GM18873 (cell line): ENCODE measurements around the gene NCAPG2.

Experiments used
- ATAC-seq: cut with Tn5 transposase; IDR thresholded peaks from one replicate; pipeline ENCODE4 v1.9.1; 2021; ENCODE audit warnings: mild to moderate bottlenecking, moderate library complexity, moderate number of reproducible peaks; ENCODE audit not compliant: unreplicated experiment, low FRiP score

The NCAPG2 gene

DNA sequence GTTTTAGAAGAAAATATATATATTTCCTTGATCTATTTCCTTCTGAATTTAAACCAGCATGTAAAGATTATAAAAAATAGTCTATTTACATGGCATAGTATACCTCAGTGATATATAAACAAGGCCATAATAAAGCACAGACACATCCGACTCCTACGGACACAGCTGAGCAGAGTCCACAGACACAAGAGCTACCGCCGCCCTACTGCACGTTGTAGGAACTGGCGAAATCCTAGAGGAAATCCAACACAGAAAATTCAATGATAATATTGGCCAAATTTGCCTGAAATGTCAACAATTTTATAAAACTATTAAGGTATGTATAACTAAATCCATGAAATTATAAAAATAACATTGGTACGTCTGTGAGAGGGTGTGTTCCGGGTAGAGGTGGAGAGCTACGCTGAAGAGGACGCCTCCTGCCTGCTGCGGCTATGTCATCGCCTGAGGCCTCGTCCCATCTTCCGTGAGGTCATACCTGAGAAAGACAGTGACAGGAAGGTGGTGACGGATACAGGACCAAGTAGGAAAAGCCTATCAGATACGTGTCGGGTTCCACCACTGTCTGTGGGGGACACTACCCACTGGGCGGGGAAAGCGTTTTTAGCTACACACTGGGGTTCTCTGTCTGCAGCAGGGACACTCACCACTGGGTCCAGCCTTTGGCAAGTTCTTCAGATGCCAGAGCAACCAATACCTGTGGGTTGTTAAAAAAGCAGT lies 29.3 kb upstream of the NCAPG2 start:
- no peak for ATAC-seq

- no peak for ATAC-seq
Measured at GRCh38 chr7:158733220-158733519, 28.6 kb upstream of the NCAPG2 start.

DNA sequence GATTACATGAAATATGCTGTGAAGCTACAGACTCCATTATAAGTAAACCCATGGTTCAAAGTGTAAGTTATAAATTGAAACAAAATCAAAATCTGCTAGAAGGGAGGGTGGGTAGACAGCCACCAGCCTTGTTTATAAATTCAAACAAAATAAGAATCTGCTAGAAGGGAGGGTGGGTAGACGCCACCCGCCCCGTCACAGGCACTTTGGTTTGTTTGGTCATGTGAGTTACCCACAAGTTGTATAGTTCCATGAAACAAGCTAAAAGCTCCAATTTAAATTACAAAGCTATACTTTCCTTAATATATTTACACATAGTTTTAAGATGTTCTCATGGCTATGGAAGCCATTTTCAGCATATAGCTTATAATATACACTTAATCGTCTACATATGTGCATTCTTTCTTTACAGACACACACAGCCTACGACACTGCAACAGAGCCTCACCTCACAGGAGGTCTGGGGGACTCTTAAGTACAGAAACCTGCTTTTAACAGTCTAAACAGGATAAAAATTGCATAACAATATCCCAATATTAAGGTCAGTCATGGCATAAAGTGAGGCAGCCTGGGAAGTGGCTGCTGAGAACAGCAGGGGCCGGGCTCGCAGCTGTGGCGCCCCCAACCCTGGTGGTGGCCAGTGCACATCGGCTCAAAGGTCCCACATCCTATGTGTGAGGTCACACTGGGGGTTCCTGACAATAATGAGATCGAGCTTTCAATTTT lies 28.1 kb upstream of the NCAPG2 start:
- no peak for ATAC-seq

GRCh38 chr7:158731761-158732160 lies 27.2 kb upstream of the NCAPG2 start:
- no peak for ATAC-seq

DNA sequence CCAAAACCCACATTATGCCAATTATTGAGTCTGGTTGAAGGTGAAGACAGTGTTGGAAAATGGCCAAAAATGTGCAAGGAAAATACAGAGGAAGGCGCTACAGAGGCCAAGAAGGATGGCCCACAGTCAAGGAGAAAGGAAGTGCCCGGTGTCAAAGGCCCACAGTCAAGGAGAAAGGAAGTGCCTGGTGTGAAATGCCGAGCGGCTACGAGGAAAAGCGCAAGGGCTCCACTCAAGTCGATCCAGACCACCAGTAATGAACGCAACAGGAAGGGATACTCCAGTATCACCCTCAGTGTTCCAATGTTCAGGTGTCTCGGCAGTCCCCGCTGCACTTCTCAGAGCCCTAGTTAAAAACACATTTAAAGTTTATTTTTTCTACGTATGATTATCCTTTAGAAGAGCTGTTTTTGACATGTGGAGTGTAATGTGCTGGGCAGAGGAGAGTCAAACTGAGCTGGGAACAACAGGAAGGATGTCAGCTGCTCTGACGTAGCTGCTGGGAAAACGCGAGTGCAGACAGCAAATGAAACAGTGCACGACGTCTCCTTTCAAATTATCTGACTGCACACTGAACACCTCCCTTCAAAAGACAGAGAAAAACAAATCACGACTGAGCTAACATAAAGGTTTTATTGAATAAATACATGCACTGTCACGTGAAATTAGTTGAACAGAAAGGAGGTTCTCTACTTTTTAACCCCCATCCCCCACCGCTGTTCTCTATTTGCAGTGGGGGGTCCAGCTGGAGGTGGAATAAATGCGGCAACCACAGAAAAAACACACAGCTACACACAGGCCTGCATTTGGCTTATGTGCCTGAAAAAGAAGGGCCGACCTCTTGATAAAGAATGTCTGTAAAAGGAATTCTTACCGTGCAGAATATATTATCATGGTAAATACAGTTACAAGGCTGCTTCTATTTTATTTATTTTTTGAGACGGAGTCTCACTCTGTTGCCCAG lies 26.1 kb upstream of the NCAPG2 start:
- ATAC-seq: no peak

DNA sequence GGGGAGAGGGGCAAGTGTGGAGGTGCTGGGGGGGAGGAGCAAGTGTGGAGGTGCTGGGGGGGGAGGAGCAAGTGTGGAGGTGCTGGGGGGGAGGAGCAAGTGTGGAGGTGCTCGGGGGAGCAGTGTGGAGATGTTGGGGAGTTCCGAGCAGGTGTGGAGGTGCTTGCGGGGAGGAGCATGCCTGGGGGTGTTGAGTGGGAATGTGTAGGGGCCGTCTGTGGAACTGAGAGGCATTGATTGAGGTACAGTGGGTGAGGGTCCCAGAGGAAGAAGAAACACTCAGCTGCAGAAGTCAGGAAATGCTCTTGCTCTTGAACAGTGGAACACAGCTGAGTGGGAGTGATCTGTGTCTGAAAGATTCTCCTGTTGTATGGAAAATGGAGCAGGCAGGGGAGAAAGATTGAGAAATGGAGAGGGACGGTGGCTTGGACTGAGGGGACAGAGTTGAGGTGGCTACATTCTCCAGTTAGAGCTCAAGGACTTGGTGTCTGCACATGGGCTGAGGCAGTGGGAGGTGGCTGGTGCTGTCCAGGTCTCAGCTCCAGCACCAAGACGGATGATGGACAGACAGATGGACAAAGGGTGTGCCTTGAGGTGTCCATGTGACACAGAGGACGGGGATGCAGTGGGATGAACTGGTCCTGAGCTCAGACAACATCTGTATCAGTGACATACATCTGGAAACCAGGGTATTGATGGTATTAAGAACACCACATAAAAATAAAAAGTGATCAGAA lies 25.2 kb upstream of the NCAPG2 start:
- no peak for ATAC-seq

GRCh38 chr7:158728911-158729645 lies 24.5 kb upstream of the NCAPG2 start:
- no peak for ATAC-seq

DNA sequence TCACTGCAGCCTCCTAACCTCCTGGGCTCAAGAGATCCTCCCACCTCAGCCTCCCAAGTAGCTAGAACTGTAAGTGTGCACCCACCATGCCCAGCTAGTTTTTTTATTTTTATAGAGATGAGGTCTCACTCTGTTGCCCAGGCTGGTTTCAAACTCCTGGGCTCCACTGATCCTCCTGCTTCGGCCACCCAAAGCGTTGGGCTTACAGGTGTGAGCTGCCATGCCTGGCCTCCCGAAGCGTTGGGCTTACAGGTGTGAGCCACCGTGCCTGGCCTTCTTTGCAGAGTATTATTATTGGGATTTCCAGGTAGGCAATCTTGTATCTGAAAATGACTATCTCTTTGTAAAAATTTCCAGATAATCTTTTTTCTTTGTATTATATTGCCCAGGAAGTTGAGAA lies 23.1 kb upstream of the NCAPG2 start:
- ATAC-seq: no peak

DNA sequence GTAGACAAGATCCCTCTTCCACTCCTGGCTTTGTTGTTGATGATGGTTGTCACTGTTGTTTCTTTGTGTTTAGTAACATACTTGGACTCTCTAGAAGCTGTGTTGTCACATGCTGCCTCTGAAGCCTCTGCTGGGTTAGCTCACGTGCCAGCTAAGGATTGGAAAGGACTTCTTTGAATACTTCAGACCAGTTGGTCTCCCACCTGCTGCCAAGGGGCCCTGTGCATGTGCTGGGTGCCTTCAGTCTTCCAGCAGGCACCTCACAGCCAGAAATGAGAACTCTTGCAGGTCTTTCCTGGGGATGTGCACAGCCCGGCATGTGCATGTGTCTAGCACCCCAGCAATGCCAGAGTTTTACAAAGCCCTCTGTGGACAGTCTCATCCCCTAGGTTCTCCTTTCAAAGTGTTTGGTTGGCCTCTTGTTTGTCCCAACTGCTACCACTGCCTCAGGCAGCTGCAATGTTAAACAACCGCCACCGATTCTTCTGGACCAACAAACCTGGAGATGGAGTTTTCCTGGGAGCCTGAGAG lies 21.7 kb upstream of the NCAPG2 start:
- ATAC-seq: no peak

- ATAC-seq: no peak
Measured at GRCh38 chr7:158725506-158725800, 20.8 kb upstream of the NCAPG2 start.

DNA sequence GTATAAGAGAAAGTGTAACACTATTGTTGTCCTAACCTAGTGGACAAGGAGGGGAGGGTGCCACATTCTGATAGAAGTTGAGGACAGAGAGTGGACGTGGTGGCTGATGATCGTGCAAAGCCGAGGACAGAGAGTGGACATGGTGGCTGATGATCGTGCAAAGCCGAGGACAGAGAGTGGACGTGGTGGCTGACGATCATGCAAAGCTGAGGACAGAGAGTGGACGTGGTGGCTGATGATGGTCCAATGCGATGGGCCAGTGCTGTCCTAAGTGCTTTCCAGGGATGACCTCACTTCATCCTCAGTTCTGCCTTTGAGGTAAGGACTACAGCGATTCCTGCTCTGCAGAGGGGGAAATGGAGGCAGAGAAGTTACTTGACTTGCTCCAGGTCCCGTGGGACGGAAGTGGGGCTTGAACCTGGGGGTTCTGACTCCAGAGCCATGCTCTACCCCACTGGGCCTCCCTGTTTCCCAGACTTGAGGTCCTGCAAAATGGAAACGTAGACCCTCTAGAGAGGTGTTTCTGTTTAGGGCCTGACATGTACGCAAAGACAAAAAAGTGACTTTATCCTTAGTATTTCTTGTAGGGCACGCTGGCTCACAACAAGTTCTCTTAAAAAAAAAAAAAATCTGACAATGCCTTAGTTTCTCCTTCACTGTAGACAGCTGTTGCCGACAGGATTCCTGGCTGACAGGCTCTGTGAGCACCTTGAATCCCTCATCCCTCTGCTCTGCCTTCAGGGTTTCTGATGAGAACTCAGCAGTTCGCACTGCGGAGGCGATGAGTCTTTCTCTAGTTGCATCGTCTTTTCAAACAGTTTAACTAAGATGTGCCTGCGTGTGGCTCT lies 20.3 kb upstream of the NCAPG2 start:
- ATAC-seq: no peak

GRCh38 chr7:158723714-158724385 lies 19.2 kb upstream of the NCAPG2 start:
- ATAC-seq: no peak

DNA sequence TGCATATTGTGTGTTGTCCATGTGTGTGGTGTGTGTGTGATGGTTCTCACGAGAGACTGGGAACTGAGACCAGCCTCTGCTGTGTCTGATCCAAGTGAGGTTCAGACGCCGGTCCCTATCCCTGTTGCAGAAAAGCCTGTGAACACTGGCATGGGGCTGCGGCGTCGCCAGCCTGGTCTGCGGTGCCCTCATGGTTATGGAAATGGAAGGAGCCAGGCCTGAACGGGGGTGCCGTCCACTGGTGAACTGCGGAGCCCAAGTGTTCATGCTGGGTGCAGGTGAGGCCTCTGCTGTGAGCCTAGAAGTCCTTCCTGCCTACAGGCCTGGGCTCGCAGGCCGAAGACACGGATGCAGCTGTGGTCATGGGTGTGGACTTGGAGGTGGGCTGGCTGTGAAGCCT lies 18.7 kb upstream of the NCAPG2 start:
- no peak for ATAC-seq

- ATAC-seq: no peak
Measured at GRCh38 chr7:158722574-158723237, 18.1 kb upstream of the NCAPG2 start.

GRCh38 chr7:158720112-158720511 lies 15.5 kb upstream of the NCAPG2 start:
- no peak for ATAC-seq

- ATAC-seq: no peak
Measured at GRCh38 chr7:158716802-158717201, 12.2 kb upstream of the NCAPG2 start.

DNA sequence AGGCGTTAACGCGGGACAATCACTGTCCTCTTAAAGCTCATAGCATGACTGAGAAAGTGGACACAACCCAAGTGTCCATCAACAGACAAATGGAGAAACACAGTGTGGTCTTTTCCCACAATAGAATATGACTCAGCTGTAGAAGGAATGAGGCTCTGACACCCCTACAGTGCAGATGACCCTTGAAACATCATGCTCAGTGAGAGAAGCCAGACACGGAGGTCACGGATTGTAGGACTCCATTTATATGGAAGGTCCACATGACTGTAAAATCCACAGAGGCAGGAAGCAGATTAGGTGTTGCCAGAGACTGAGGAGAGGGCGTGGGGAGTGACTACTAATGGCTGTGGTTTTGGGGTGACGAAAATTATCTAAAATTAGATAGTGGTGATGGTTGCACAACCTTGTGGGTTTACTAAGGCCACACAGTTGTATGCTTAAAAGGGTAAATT lies 6.1 kb upstream of the NCAPG2 start:
- no peak for ATAC-seq

DNA sequence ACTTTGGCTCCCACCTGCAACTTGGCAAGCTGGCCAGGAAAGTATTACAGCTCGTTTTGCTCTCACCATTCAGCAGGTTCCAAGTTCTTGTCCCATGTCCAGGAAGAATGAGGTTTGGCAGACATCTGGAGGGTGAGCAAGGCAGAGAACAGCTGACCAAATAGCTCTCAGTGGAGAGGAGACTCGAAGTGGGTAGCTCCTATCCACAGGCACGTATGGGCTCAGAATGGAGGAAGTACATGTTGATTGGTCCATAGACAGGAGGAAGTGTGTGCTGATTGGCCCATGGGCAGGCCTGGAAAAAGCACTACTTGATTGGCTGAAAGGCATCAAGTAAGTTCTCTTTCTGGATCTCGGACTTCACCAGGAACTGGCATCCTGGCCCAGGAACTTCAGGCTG lies 3.0 kb upstream of the NCAPG2 start:
- no peak for ATAC-seq
